ENCODE measurements around the gene CD163L1. TPM values are rescaled to one million over a fixed set of nuclear protein-coding genes. Genes with fewer than 3 reads are reported as not detected.

The CD163L1 gene
- total RNA-seq, 4 donors from 2014 or later: 1.3 to 2.9 (median 1.6) TPM

- Histone ChIP-seq H3K4me3 (no peak overlapping the region), H3K9me3 (no peaks in the 10 kb centered on the region), H3K36me3 (no peaks in the 10 kb centered on the region), H3K4me1 (no peaks in the 10 kb centered on the region), H3K27me3 (no peaks in the 10 kb centered on the region), H3K27ac (replicated peaks in 1 of 4) (no peak overlapping the region)
- TF ChIP-seq EP300 (IDR thresholded peaks at IDR 0.05) (no peak), POLR2AphosphoS5 (IDR thresholded peaks at IDR 0.05) (no peak), POLR2A (IDR thresholded peaks at IDR 0.05; ENCODE audit: low read depth) (no peak), CTCF (IDR thresholded peaks at IDR 0.05) (no peak)
- no peak for DNase-seq (ENCODE audit: extremely low spot score)
- 83% methylated on average over 3 of the region's 3 CpGs for WGBS
- intact Hi-C loops (cut with DNase I): no loop called here
Measured at GRCh38 chr12:7362734-7363133, 81.2 kb downstream of the CD163L1 start.

- intact Hi-C loops (cut with DNase I): no loop called here
- H3K9me3 ChIP-seq: no peaks in the 10 kb centered on the region
- DNase-seq (ENCODE audit: extremely low spot score): no peak
- no peaks in the 10 kb centered on the region for H3K36me3 ChIP-seq
- H3K27ac ChIP-seq (replicated peaks in 1 of 4): no peak overlapping the region
- no peaks in the 10 kb centered on the region for H3K4me1 ChIP-seq
- H3K27me3 ChIP-seq: no peaks in the 10 kb centered on the region
- TF ChIP-seq POLR2AphosphoS5 (IDR thresholded peaks at IDR 0.05): no peak
- no peak for TF ChIP-seq EP300 (IDR thresholded peaks at IDR 0.05)
- no peak for TF ChIP-seq POLR2A (IDR thresholded peaks at IDR 0.05; ENCODE audit: low read depth)
- no peak for TF ChIP-seq CTCF (IDR thresholded peaks at IDR 0.05)
- WGBS: 67% methylated on average over 1 of the region's 1 CpG
- H3K4me3 ChIP-seq: no peak overlapping the region
Measured at GRCh38 chr12:7361265-7361664, 82.7 kb downstream of the CD163L1 start.

- no peaks in the 10 kb centered on the region for H3K27me3 ChIP-seq
- no peak for TF ChIP-seq POLR2A (IDR thresholded peaks at IDR 0.05; ENCODE audit: low read depth)
- TF ChIP-seq EP300 (IDR thresholded peaks at IDR 0.05): no peak
- no peak for TF ChIP-seq POLR2AphosphoS5 (IDR thresholded peaks at IDR 0.05)
- TF ChIP-seq CTCF (IDR thresholded peaks at IDR 0.05): no peak
- H3K9me3 ChIP-seq: no peaks in the 10 kb centered on the region
- no peak overlapping the region for H3K27ac ChIP-seq (replicated peaks in 1 of 4)
- 80% methylated on average over 4 of the region's 4 CpGs for WGBS
- no peaks in the 10 kb centered on the region for H3K4me1 ChIP-seq
- H3K4me3 ChIP-seq: no peak overlapping the region
- intact Hi-C loops (cut with DNase I): no loop called here
- H3K36me3 ChIP-seq: no peaks in the 10 kb centered on the region
- DNase-seq (ENCODE audit: extremely low spot score): no peak
Measured at GRCh38 chr12:7354529-7354928, 89.4 kb downstream of the CD163L1 start.

GRCh38 chr12:7352661-7353060 is 91.3 kb downstream of the CD163L1 start:
- DNase-seq (ENCODE audit: extremely low spot score): no peak
- intact Hi-C loops (cut with DNase I): no loop called here
- H3K36me3 ChIP-seq: no peaks in the 10 kb centered on the region
- no peak overlapping the region for H3K4me3 ChIP-seq
- no peaks in the 10 kb centered on the region for H3K9me3 ChIP-seq
- no peaks in the 10 kb centered on the region for H3K27me3 ChIP-seq
- no peak for TF ChIP-seq POLR2A (IDR thresholded peaks at IDR 0.05; ENCODE audit: low read depth)
- TF ChIP-seq POLR2AphosphoS5 (IDR thresholded peaks at IDR 0.05): no peak
- no peak for TF ChIP-seq CTCF (IDR thresholded peaks at IDR 0.05)
- no peak overlapping the region for H3K27ac ChIP-seq (replicated peaks in 1 of 4)
- no peaks in the 10 kb centered on the region for H3K4me1 ChIP-seq

- H3K36me3 ChIP-seq: no peaks in the 10 kb centered on the region
- intact Hi-C loops (cut with DNase I): no loop called here
- no peaks in the 10 kb centered on the region for H3K9me3 ChIP-seq
- 52% methylated on average over 2 of the region's 2 CpGs for whole genome bisulfite sequencing
- no peaks in the 10 kb centered on the region for H3K4me1 ChIP-seq
- TF ChIP-seq CTCF (IDR thresholded peaks at IDR 0.05): no peak
- no peak for TF ChIP-seq EP300 (IDR thresholded peaks at IDR 0.05)
- no peak for TF ChIP-seq POLR2AphosphoS5 (IDR thresholded peaks at IDR 0.05)
- TF ChIP-seq POLR2A (IDR thresholded peaks at IDR 0.05; ENCODE audit: low read depth): no peak
- DNase-seq (ENCODE audit: extremely low spot score): no peak
- H3K27me3 ChIP-seq: no peaks in the 10 kb centered on the region
- no peak overlapping the region for H3K27ac ChIP-seq (replicated peaks in 1 of 4)
- no peak overlapping the region for H3K4me3 ChIP-seq
Measured at GRCh38 chr12:7351177-7351576, 92.8 kb downstream of the CD163L1 start.
